Measurements from ENCODE around the gene LYRM4.

LYRM4 gene

DNA sequence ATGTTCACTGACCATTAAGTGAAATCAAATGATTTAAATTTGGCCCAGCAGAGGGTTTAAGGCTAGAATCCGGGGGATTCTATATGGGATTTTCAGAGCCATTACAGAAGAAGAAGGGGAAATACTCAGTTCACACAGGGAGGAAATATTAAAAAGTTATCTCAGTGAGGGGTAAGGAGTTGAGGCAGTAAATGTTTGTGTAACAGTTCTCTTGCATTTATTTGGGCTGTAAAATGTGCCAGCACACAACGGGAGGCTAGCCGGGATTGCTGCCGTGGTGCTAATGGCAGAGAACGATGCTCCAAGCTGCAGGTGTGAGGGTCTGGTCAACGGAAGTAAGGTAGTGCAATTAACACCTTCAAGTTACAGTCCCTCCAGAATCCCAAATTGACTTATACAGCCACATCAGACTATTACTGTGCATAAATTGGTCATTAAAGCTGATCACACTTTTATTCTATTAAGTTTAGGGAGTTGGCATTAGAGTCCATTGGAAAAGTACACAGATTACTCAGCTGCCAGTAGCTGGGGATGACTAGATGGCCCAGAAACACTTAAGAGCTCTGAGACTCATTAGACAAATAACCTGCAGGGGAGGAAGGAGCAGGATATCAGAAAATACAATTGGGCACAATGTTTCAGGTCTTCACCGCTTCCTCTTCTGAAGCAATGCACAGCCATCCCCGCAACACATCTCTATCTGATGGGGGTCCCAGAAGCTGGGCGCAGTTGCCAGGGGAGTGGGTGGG, 144.3 kb downstream of the LYRM4 start:
- no peak for DNase-seq

DNA sequence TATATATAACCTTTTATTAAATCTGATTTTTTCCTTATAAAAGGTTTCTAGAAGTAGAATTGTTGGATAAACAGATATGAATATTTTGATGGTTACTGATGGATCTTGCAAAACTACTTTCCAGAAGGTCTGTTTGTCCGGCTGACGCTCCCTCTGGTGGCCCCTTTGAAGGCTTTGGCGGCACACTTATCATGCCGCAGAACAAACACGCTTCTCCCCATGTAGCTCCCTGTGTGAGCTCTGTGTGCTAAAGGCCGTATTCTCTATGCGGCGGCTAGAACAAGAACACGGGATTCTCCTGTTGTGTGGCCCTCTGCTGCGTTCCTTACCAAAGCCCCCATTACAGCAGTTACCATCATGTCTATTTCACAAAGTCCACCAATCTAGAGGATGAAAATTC, 145.6 kb downstream of the LYRM4 start:
- DNase-seq, result no peak

DNA sequence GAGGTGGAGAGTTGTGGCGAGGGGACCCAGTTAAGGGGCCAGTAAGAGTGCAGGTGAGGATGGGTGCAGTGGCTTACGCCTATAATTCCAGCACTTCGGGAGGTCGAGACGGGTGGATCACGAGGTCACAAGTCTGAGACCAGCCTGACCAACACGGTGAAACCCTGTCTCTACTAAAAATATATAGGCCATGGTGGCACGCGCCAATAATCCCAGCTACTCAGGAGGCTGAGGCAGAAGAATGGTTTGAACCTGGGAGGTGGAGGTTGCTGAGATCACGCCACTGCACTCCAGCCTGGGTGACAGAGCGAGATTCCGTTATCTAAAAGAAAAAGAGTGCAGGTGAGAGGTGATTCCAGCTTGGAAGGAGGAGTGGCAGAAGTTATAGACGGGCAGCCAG, 147.7 kb downstream of the LYRM4 start:
- DNase-seq, result no peak

- no peak for DNase-seq
Observed at GRCh38 chr6:5112066-5112799, 148.5 kb downstream of the LYRM4 start.

- DNase-seq, result no peak
Observed at GRCh38 chr6:5111626-5112025, 149.1 kb downstream of the LYRM4 start.

DNA sequence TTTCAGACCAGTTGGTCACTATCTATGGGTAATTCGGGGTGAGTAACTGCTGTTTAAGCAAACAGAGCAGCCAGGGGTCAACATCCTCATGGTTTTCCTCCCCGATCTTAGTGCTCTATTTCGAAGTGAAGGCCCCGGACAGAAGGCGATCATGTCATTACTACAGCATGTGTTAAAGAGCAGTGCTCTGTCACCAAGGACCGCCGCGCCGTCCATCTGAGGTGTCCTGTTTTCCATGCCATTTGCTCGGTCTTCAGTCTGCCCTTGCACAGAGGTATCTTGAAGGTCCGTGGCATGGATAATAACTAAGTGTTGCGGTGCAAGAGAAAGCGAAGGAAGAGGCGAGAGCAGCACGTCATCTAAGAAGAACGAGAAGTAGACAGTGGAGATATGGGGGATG, 150.5 kb downstream of the LYRM4 start:
- DNase-seq, result no peak

- DNase-seq, result no peak
Observed at GRCh38 chr6:5109436-5109835, 151.3 kb downstream of the LYRM4 start.

DNA sequence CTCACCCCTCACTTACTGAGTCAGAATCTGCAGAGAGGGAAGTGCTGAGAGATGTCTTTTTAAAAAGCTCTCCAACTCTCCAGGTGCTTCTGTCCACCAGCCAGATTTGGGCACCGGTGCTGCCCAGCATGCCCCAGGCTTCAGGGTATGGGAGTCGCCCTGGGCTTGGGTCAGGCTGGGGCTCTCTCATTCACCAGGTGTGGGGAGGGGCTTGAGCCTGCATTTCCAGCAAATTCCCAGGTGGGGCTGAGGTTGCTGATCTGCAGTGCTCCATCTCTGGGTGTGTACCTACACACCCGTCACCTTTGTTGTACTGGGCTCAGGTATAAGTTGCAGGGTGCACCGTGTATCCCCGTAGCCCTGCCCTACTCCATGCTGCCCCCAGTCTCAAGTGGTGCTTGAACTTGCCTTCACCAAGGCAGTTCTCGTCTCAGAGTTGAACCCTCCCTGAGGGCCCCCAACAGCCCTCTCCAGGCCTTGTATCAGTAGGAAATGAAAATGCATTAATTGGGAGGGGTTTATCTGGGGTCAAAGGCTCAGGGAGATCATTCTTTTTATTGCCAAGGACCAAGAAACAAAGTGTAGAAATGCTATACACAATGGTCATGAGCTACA, 152.1 kb downstream of the LYRM4 start:
- DNase-seq, result no peak

DNA sequence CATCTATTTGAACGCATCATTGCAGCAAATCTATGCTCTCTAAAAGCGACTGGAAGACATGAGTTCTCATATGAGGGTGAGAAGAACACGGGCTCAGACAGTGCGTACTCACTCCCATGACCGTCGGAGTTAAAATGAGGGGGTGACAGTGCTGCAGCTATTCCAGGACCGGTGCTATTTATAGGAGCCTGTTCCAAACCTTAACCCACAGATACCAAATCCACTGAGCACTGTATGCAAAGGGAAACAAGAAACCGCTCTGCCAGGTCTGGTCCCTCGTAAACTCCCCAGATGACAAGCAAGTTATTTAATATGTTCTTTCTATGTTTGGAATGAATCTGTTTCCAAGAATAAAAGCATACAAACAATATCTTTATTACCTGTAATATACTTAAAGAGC, 152.7 kb downstream of the LYRM4 start:
- DNase-seq, result no peak

DNA sequence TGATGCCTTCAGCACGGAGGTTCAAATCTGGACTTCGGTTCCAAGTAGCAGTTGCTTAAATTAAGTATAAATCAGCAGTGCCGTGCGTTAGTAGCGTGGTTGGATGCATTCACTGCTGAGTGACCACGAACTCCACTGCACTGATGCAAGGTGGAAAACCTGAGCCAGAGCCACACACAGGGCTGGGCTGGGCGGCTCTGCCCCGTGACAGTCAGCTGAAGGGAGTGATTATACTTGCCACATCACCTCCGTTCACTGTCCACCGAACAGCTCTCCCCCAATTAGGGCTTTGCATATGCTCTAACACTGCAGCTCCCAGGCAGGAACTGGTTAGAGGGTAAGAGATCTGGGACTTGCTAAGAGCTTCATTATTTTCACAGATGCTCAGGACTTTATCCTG, 153.4 kb downstream of the LYRM4 start:
- DNase-seq, result no peak

- DNase-seq, result no peak
Observed at GRCh38 chr6:5105146-5105545, 155.6 kb downstream of the LYRM4 start.

DNA sequence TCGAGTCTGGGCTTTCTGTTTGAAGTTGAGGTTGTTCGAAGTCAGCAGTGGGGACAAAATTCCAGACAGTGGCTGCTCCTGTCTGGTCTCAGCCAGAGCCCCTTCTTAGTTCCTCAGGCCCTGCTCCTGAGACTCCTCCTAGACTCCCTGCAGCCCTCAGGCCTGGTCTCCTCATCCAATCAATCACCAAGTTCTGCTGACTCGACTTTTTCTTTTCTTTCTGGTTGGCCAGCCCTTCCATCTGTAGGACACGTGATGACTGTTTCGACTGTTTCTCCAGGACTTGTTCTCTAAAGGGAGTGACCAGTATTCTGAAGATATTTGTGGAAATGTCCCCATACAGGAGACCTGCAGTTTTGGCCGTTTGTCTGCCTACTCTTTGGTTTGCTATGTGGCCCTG, 156.1 kb downstream of the LYRM4 start:
- no peak for DNase-seq

DNA sequence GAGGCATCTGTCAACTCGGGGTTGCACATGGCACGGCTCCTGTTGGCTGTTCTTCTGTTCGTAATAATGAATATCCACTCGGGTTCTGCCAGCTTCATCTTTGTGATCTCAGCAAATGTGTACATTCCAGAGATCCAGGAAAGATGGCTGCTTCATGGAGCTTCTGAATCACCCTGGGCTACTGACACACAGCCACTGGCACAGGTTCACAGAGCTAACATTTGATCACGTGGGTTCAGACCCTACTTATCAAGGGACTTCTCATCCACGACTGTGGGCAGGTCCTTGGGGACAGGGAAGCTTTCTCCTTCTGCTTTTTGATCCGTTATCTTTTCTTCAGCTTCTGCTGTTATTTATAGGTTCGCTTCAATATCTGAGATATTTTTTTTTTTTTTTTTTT, 157.5 kb downstream of the LYRM4 start:
- DNase-seq, result no peak

GRCh38 chr6:5102267-5102970, 158.3 kb downstream of the LYRM4 start:
- DNase-seq, result no peak

GRCh38 chr6:5100806-5101205, 159.9 kb downstream of the LYRM4 start:
- no peak for DNase-seq

- no peak for DNase-seq
Observed at GRCh38 chr6:5099537-5099936, 161.2 kb downstream of the LYRM4 start.

- DNase-seq, result no peak
Observed at GRCh38 chr6:5098501-5099270, 162.1 kb downstream of the LYRM4 start.

- DNase-seq, result no peak
Observed at GRCh38 chr6:5096482-5096881, 164.3 kb downstream of the LYRM4 start.

DNA sequence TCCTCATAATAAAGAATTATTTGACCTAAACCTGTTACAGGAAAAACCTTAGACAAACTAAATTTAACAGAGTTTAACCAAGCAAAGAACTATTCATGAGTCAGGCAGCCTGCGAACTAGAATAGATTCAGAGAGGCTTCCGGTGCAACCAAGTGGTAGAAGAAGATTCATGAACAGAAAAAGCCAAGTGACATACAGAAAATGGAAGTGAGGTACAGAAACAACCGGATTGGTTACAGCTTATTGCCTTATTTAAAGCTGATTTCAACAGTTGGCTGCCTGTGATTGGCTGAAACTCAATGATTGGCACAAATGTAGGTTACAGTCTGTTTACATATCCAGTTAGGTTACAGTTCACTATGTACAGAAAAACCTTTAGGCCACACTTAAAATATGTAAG, 165.5 kb downstream of the LYRM4 start:
- DNase-seq, result no peak

- DNase-seq, result no peak
Observed at GRCh38 chr6:5094327-5094726, 166.4 kb downstream of the LYRM4 start.

DNA sequence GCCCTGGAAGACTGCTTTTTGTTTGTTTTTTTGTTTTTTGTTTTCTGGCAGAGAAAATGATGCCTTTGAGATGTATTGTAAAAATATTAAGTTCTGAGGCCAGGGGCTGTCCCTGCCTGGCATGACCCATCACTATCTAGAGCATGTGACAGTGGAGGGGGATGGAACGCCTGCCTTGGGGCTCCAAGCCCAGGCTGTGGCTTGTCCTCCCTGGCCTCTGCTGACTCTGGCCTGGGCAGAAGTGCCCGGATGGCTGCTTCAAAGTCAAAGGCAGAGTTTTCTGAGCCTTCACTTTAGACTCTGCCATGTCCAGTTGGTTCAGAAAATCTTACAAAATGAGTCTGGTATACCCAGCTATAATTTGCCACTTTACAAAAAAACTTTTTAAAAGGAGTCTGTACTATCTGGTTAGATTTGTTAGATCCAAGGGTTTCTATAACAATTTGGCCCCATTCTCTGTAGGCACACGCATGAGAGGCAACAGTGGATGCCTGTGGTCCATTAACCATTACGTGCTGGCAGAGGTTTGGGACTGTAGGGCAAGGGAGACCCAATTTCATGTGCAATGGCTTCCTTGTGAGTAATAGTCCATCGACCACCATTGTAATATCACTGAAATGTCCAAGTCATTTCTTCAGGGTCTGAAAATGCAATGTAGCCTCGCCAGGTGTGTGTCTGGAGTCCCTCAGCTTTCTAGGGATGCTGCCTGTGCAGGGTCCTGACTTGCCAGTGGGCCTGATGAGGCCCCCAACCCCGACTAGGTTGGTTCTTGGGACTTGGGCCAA, 167.3 kb downstream of the LYRM4 start:
- no peak for DNase-seq

Measured in cerebellar nuclear complex (tissue), 1 donor.